Stomach (tissue), 9 donors: ENCODE results near the gene DUSP6. TPM values are rescaled to one million over a fixed set of nuclear protein-coding genes. Genes with fewer than 3 reads are reported as not detected.

ENCODE experiments used
- DNase-seq, 2 donors: peaks; one replicate each; pipeline versions ENCODE4 v3.0.0 to v3.0.0-alpha.2; 2013 to 2019
- H3K27ac ChIP-seq, 5 donors: fragments of 200-600 bp in 4 of 5; sonication (generic) in 4 of 5; one replicate each; pipeline ENCODE4 v1.5.1; 2013 to 2019; ENCODE audit warnings: mild to moderate bottlenecking in 1 of 5, moderate library complexity in 1 of 5
- H3K27me3 ChIP-seq, 3 donors: fragments of 200-600 bp; sonication (generic); one replicate each; pipeline ENCODE4 v1.5.1; 2017 to 2019; ENCODE audit warnings: mixed run types in 1 of 3
- H3K36me3 ChIP-seq, 4 donors: fragments of 200-600 bp; sonication (generic); 1 replicate in 3 of 4; 2 replicates in 1 of 4; pipeline ENCODE4 v1.5.1; 2016 to 2019
- H3K4me1 ChIP-seq, 4 donors: fragments of 200-600 bp; sonication (generic); one replicate each; pipeline ENCODE4 v1.5.1; 2016 to 2019
- H3K4me3 ChIP-seq, 4 donors: fragments of 200-600 bp; sonication (generic) in 3 of 4; one replicate each; pipeline ENCODE4 v1.5.1; 2016 to 2019; ENCODE audit warnings: mild to moderate bottlenecking in 1 of 4
- H3K9me3 ChIP-seq, 4 donors: fragments of 200-600 bp; sonication (generic); one replicate each; pipeline ENCODE4 v1.5.1; 2016 to 2019
- EP300 ChIP-seq: sonication (generic); formaldehyde crosslinking; IDR thresholded peaks from one replicate; pipeline ENCODE4 v1.6.1; 2017; ENCODE audit warnings: antibody characterized with exemption
- POLR2A ChIP-seq, 4 donors: fragments of 450-650 bp; IDR thresholded peaks; one replicate each; pipeline ENCODE4 v1.6.1; 2016; ENCODE audit warnings: antibody characterized with exemption in 4 of 4, control low read depth in 2 of 4, mild to moderate bottlenecking in 1 of 4, moderate library complexity in 1 of 4
- POLR2AphosphoS5 ChIP-seq, 3 donors: sonication (generic); formaldehyde crosslinking; IDR thresholded peaks; one replicate each; pipeline ENCODE4 v1.6.1; 2016; ENCODE audit warnings: antibody characterized with exemption in 3 of 3
- WGBS, 5 donors: extraction: QIAGEN DNeasy Blood & Tissue Kit in 3 of 5; methylation state at CpG; one replicate each; pipeline versions ENCODE4 v1.1.5 to v1.1.7; 2013 to 2018; 5-methylcytosine and 5-hydroxymethylcytosine counted together
- intact Hi-C: fragments of 100-400 bp; cut with DNase I; formaldehyde crosslinking; loops from one replicate; pipeline ENCODE4 v1.15.1; 2023; ENCODE audit warnings: low total_unique reads
- polyA plus RNA-seq, 3 donors: library from polyadenylated mRNA; stranded (reverse); fragments of 200-250 nt; gene quantifications; one replicate each; pipeline ENCODE4 v1.2.3, GENCODE V29; 2013
- total RNA-seq, 5 donors: library from RNA; depleted of rRNA; stranded (reverse); fragments of >200 nt; gene quantifications; one replicate each; pipeline versions ENCODE4 v1.1.0 to v1.2.3, GENCODE V29; 2014 to 2016
- TF ChIP-seq, protein P1 (sequence below), 7 experiments: fragments of 450-650 bp in 4 of 7; fragments of 200-600 bp in 3 of 7; sonication (generic) in 3 of 7; IDR thresholded peaks; one replicate each; pipeline ENCODE4 v1.5.1; 2016 to 2019; ENCODE audit warnings: antibody characterized with exemption in 7 of 7, control low read depth in 2 of 7, mild to moderate bottlenecking in 1 of 7
- donor health status: healthy with polysubstance abuse.
- donor health status: Bipolar disorder and iron deficiency.
- donor health status: healthy.

DUSP6 gene
- total and polyA plus RNA-seq, 8 donors, result 11.3 to 105 (median 27.6) TPM

DNA sequence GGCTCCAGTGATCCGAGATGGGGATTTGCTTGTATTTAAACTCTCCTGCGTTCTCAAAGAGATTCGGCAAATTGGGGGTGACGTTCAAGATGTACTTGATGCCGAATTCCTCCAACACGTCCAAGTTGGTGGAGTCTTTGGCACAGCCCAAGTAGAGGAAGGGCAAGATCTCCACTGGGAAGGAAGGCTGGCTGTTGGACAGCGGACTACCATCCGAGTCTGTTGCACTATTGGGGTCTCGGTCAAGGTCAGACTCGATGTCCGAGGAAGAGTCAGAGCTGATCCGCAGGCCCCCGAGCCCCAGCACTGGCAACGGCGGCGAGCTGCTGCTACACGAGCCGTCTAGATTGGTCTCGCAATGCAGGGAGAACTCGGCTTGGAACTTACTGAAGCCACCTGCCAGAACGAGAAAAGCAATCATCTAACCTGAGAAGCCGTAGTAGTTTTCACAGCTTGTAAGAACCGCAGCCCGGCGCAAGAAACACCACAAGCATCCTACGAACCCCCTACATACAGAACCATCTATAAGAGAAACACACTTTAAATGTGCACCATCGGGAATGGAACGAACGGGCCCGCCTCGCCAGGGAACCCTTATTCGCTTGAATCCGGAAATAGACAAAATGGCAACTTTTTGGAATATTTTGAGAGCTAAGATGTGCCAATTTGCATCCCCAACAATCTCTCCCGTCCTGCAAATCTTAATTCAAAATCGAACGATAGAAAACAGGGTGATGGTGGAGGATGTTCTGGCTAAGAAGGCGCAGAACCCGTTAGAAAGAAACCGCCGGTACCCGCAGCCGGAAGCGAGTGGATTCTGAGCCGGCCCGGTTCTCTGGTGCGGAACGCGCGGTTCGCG is 1.4 kb downstream of the DUSP6 start:
- Histone ChIP-seq H3K27me3 (no peaks in the 10 kb centered on the region), H3K27ac (peak overlapping the region; percentile 83 to 99 (median 97)), H3K9me3 (no peaks in the 10 kb centered on the region), H3K4me1 (peaks cover 29 to 66% (median 45%) of the 10 kb centered on the region in 4 donors), H3K4me3 (peak overlapping the region; percentile 72 to 85 (median 76)), H3K36me3 (peaks cover 0 to 10% (median 4%) of the 10 kb centered on the region in 4 donors)
- 2 to 6% (median 3%) methylated on average over 21 to 51 of the region's 51 CpGs for WGBS, 5 donors
- DNase-seq, result peak in 1 of 2 donors; percentile 57
- intact Hi-C loops, result no loop called here
- TF ChIP-seq, protein P1, sequence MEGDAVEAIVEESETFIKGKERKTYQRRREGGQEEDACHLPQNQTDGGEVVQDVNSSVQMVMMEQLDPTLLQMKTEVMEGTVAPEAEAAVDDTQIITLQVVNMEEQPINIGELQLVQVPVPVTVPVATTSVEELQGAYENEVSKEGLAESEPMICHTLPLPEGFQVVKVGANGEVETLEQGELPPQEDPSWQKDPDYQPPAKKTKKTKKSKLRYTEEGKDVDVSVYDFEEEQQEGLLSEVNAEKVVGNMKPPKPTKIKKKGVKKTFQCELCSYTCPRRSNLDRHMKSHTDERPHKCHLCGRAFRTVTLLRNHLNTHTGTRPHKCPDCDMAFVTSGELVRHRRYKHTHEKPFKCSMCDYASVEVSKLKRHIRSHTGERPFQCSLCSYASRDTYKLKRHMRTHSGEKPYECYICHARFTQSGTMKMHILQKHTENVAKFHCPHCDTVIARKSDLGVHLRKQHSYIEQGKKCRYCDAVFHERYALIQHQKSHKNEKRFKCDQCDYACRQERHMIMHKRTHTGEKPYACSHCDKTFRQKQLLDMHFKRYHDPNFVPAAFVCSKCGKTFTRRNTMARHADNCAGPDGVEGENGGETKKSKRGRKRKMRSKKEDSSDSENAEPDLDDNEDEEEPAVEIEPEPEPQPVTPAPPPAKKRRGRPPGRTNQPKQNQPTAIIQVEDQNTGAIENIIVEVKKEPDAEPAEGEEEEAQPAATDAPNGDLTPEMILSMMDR (IDR thresholded peaks at IDR 0.05), result no peak
- TF ChIP-seq POLR2AphosphoS5 (IDR thresholded peaks at IDR 0.05) (no peak), EP300 (no peak), POLR2A (IDR thresholded peaks at IDR 0.05) (no peak)

DNA sequence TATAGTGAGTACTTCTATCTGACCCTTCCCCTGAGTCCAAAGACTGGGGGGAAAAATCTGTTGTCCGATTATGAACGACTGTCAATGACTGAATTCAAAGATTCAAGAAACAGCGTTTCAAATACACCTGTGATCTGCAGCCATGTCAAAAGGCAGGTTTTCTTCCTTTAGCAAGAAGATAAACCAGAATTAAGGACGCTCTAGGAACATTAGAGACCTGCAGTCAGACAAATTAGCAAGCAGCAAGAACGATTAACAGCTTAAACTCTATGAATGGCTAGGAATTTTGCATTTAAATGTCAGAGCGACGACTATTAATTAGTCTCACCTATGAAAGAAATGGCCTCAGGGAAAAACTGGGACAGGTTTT is 2.1 kb downstream of the DUSP6 start:
- no peak for TF ChIP-seq POLR2AphosphoS5 (IDR thresholded peaks at IDR 0.05)
- no peak for TF ChIP-seq POLR2A (IDR thresholded peaks at IDR 0.05)
- no peak for TF ChIP-seq EP300
- TF ChIP-seq, protein P1 (IDR thresholded peaks at IDR 0.05), result no peak
- intact Hi-C loops, result no loop called here
- Histone ChIP-seq H3K27ac (peak overlapping the region; percentile 63 to 99 (median 97)), H3K27me3 (no peaks in the 10 kb centered on the region), H3K36me3 (peaks cover 0 to 10% (median 4%) of the 10 kb centered on the region in 4 donors), H3K4me1 (peaks cover 27 to 66% (median 44%) of the 10 kb centered on the region in 4 donors), H3K9me3 (no peaks in the 10 kb centered on the region), H3K4me3 (peak overlapping the region; percentile 72 to 85 (median 76))
- DNase-seq, result no peak
- 17 to 41% (median 32%) methylated on average over 7 of the region's 7 CpGs for WGBS, 5 donors

DNA sequence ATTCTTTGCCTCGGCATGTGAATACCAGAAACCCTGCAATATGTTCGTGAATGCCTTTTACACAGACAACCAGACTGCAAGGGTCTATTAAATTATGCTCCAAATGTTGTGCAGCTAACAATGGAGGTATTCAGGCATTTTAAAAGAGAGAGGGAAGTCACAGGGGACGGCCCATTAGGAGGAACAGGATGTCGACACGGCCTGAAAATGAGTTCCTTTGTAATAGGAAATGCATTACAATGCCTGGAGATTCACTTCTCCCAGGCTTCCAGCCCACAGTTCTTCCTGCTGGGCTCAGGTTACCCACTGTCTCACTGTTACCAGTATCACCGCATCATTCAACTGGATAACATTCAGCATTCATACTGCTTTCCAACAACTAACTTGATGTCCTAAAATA is 2.5 kb downstream of the DUSP6 start:
- peak in 1 of 2 donors; percentile 75 for DNase-seq
- H3K36me3 ChIP-seq, result peaks cover 0 to 10% (median 4%) of the 10 kb centered on the region in 4 donors
- TF ChIP-seq EP300 (no peak), POLR2A (IDR thresholded peaks at IDR 0.05) (no peak), POLR2AphosphoS5 (IDR thresholded peaks at IDR 0.05) (peak in 2 of 3 donors; percentile 67 to 69)
- TF ChIP-seq, protein P1 (IDR thresholded peaks at IDR 0.05), result no peak
- H3K9me3 ChIP-seq, result no peaks in the 10 kb centered on the region
- peak overlapping the region; percentile 72 to 85 (median 76) for H3K4me3 ChIP-seq
- H3K4me1 ChIP-seq, result peaks cover 23 to 66% (median 42%) of the 10 kb centered on the region in 4 donors
- intact Hi-C loops, result no loop called here
- peak overlapping the region; percentile 37 to 99 (median 97) for H3K27ac ChIP-seq
- no peaks in the 10 kb centered on the region for H3K27me3 ChIP-seq
- 17 to 29% (median 22%) methylated on average over 6 of the region's 6 CpGs for WGBS, 5 donors

DNA sequence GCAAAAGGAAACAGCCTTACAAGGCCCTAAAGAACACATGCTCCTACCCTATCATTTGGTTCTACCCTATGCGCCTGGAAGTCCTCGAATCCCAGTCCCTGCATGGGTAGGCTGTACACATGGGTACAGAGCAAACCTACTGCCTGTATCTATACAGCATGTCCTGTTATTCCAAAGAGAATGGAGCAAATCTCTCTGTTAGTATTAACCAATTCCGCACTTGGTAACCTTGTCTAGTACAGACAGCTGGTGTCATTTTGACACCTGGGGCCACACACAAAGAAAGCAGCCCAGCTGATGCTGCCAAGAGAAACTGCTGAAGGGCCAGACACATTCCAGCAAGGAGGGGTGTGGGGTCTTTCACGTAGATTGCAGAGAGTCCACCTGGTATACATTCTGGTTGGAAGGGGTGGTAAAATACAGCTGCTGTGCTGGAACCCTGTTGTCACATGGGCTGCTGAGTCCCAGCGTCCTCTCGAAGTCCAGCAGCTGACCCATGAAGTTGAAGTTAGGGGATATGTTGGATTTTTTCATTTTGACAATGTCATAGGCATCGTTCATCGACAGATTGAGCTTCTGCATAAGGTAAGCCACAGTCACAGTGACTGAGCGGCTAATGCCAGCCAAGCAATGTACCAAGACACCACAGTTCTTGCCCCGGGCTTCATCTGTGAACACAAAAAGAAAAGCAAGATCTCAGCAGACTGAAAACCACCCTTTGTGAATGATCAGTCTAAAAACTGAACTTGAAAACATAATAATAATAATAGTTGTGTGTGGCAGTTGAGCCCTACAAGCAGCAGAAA is 3.2 kb downstream of the DUSP6 start:
- Histone ChIP-seq H3K4me1 (peaks cover 23 to 64% (median 39%) of the 10 kb centered on the region in 4 donors), H3K27me3 (no peaks in the 10 kb centered on the region), H3K4me3 (peak overlapping the region; percentile 72 to 85 (median 76)), H3K36me3 (peaks cover 0 to 10% (median 4%) of the 10 kb centered on the region in 4 donors), H3K27ac (peak overlapping the region in 4 of 5 donors; percentile 96 to 99 (median 97)), H3K9me3 (no peaks in the 10 kb centered on the region)
- intact Hi-C loops, result no loop called here
- TF ChIP-seq EP300 (no peak), POLR2A (IDR thresholded peaks at IDR 0.05) (no peak), POLR2AphosphoS5 (IDR thresholded peaks at IDR 0.05) (no peak)
- TF ChIP-seq, protein P1 (IDR thresholded peaks at IDR 0.05), result no peak
- 57 to 74% (median 64%) methylated on average over 10 of the region's 10 CpGs for WGBS, 5 donors
- DNase-seq, result no peak
